HCT116 (cell line): ENCODE measurements around the gene TOP3B. TPM values are rescaled to one million over a fixed set of nuclear protein-coding genes. Genes with fewer than 3 reads are reported as not detected.

Experiments used
- ATAC-seq: fragments of 200-7000 bp; cut with Tn5 transposase; 2 replicates; pipeline ENCODE4 v1.9.1; 2020; ENCODE audit warnings: mild to moderate bottlenecking, moderate library complexity
- BruUV-seq: library from RNA; stranded (reverse); fragments of 400-500 nt; replicated peaks from 2 replicates; lab custom pipeline; 2021; lab: Mats Ljungman, UMichigan
- CTCF ChIA-PET: fragments of 300-600 bp; sonication (Branson Sonifier 250); formaldehyde crosslinking; loops from one replicate; lab custom pipeline; 2021; ENCODE audit warnings: antibody characterized with exemption; lab: Charles Lee
- POLR2A ChIA-PET: fragments of 300-600, 350-600 bp; sonication (Branson Sonifier 250); formaldehyde crosslinking; loops from one replicate; lab custom pipeline; 2021; ENCODE audit warnings: antibody characterized with exemption; lab: Charles Lee
- RAD21 ChIA-PET, 2 experiments: fragments of 300-600 bp; sonication (Branson Sonifier 250); formaldehyde crosslinking; loops; one replicate each; lab custom pipeline; 2023; ENCODE audit warnings: low total read pairs in 2 of 2; ENCODE audit not compliant: uncharacterized antibody in 2 of 2, unreplicated experiment in 2 of 2, low non-redundant PET in 1 of 2; lab: Charles Lee
- DNase-seq: peaks from one replicate; pipeline ENCODE4 v3.0.0-alpha.2; 2010; ENCODE audit warnings: low read depth, low spot score
- H2AFZ ChIP-seq: fragments of 200-600 bp; shearing (Covaris generic), sonication (generic); 2 replicates; pipeline ENCODE4 v1.6.1; 2017; ENCODE audit warnings: low read depth, mixed run types, mixed read lengths, antibody characterized with exemption, low read length; ENCODE audit not compliant: poor library complexity, severe bottlenecking
- H3K27ac ChIP-seq: 2 replicates; pipeline ENCODE4 v1.5.1; 2012; ENCODE audit warnings: low read depth, low read length
- H3K27me3 ChIP-seq: fragments of 200-600 bp; sonication (generic); 2 replicates; pipeline ENCODE4 v1.6.1; 2016; ENCODE audit warnings: mixed run types, low read length, mixed read lengths; ENCODE audit not compliant: insufficient read depth
- H3K36me3 ChIP-seq, 2 experiments: fragments of 200-500 bp in 1 of 2; fragments of 200-600 bp in 1 of 2; sonication (Bioruptor generic) in 1 of 2; sonication (generic) in 1 of 2; 2 replicates each; pipeline versions ENCODE4 v1.5.1 to v1.6.1; 2014 to 2016; ENCODE audit warnings: low read length in 2 of 2, inconsistent platforms in 1 of 2, mixed read lengths in 1 of 2, mixed run types in 1 of 2; ENCODE audit not compliant: insufficient read depth in 2 of 2, control insufficient read depth in 1 of 2
- H3K4me1 ChIP-seq, 2 experiments: fragments of 200-600 bp in 1 of 2; sonication (generic) in 1 of 2; 2 replicates each; pipeline versions ENCODE4 v1.5.1 to v1.6.1; 2012 to 2017; ENCODE audit warnings: low read length in 2 of 2, inconsistent platforms in 1 of 2, mild to moderate bottlenecking in 1 of 2, mixed read lengths in 1 of 2, mixed run types in 1 of 2, moderate library complexity in 1 of 2; ENCODE audit not compliant: insufficient read depth in 2 of 2, control insufficient read depth in 1 of 2
- H3K4me2 ChIP-seq: fragments of 200-600 bp; sonication (generic); 2 replicates; pipeline ENCODE4 v1.6.1; 2017; ENCODE audit warnings: mixed run types, low read length, mixed read lengths
- H3K4me3 ChIP-seq, 2 experiments: fragments of 200-600 bp in 1 of 2; sonication (generic) in 1 of 2; replicated peaks in 1 of 2; 2 replicates each; pipeline ENCODE4 v1.5.1; 2011 to 2016; ENCODE audit warnings: low read length in 2 of 2, control low read depth in 1 of 2, low read depth in 1 of 2, mild to moderate bottlenecking in 1 of 2, mixed read lengths in 1 of 2, mixed run types in 1 of 2
- H3K79me2 ChIP-seq: fragments of 200-600 bp; sonication (generic); 2 replicates; pipeline ENCODE4 v1.6.1; 2017; ENCODE audit warnings: mild to moderate bottlenecking, mixed run types, low read length, moderate library complexity, mixed read lengths; ENCODE audit not compliant: insufficient read depth
- H3K9ac ChIP-seq: fragments of 200-600 bp; sonication (generic); 2 replicates; pipeline ENCODE4 v1.6.1; 2016; ENCODE audit warnings: low read length, mixed read lengths
- H3K9me2 ChIP-seq: fragments of 200-600 bp; sonication (generic), shearing (Covaris generic); 2 replicates; pipeline ENCODE4 v1.6.1; 2017; ENCODE audit warnings: mixed run types, mild to moderate bottlenecking, moderate library complexity; ENCODE audit not compliant: insufficient read depth
- H3K9me3 ChIP-seq, 2 experiments: fragments of 200-500 bp in 1 of 2; fragments of 200-600 bp in 1 of 2; sonication (Bioruptor generic) in 1 of 2; sonication (generic) in 1 of 2; 2 replicates each; pipeline ENCODE4 v1.6.1; 2014 to 2017; ENCODE audit warnings: low read length in 2 of 2, mixed read lengths in 2 of 2, inconsistent platforms in 1 of 2, low read depth in 1 of 2, mild to moderate bottlenecking in 1 of 2, mixed run types in 1 of 2, moderate library complexity in 1 of 2; ENCODE audit not compliant: control insufficient read depth in 1 of 2, insufficient read depth in 1 of 2
- H4K20me1 ChIP-seq: fragments of 200-600 bp; sonication (generic), shearing (Covaris generic); 2 replicates; pipeline ENCODE4 v1.6.1; 2017; ENCODE audit warnings: mixed run types, mild to moderate bottlenecking, moderate library complexity; ENCODE audit not compliant: insufficient read depth
- CBX3 ChIP-seq: IDR thresholded peaks from 2 replicates; pipeline ENCODE4 v1.6.1; 2012; ENCODE audit warnings: low read depth
- CEBPB ChIP-seq: IDR thresholded peaks from 2 replicates; pipeline ENCODE4 v1.6.1; 2012; ENCODE audit warnings: low read depth
- EGR1 ChIP-seq: IDR thresholded peaks from 2 replicates; pipeline ENCODE4 v1.6.1; 2012; ENCODE audit warnings: low read depth
- FOSL1 ChIP-seq: IDR thresholded peaks from 2 replicates; pipeline ENCODE4 v1.6.1; 2012; ENCODE audit warnings: low read depth
- JUND ChIP-seq: IDR thresholded peaks from 2 replicates; pipeline ENCODE4 v1.6.1; 2012
- RAD21 ChIP-seq: IDR thresholded peaks from 2 replicates; pipeline ENCODE4 v1.6.1; 2012; ENCODE audit warnings: low read depth, mild to moderate bottlenecking
- SRF ChIP-seq: IDR thresholded peaks from 2 replicates; pipeline ENCODE4 v1.6.1; 2012; ENCODE audit warnings: low read depth
- ZNF274 ChIP-seq: fragments of 200-500 bp; sonication (Bioruptor generic); IDR thresholded peaks from 2 replicates; pipeline ENCODE4 v1.6.1; 2014; ENCODE audit warnings: mild to moderate bottlenecking, low read depth, low read length, inconsistent platforms
- intact Hi-C: fragments of 100-400 bp; cut with micrococcal nuclease; formaldehyde crosslinking; loops from 2 replicates; pipeline ENCODE4 v1.10.0; 2022
- total RNA-seq: library from RNA; stranded (reverse); gene quantifications from one replicate; pipeline ENCODE4 v1.2.1, GENCODE V29; 2021; ENCODE audit not compliant: unreplicated experiment
- TF ChIP-seq, protein P1 (sequence below): IDR thresholded peaks from 2 replicates; pipeline ENCODE4 v1.6.1; 2011; ENCODE audit warnings: mild to moderate bottlenecking, low read length, moderate library complexity; ENCODE audit not compliant: insufficient replicate concordance; ENCODE audit errors: extremely low read depth
- TF ChIP-seq, protein P2 (sequence below): IDR thresholded peaks from 2 replicates; pipeline ENCODE4 v1.6.1; 2012; ENCODE audit warnings: low read depth
- TF ChIP-seq, protein P3 (sequence below): IDR thresholded peaks from 2 replicates; pipeline ENCODE4 v1.6.1; 2012
- TF ChIP-seq, protein P4 (sequence below): IDR thresholded peaks from 2 replicates; pipeline ENCODE4 v1.6.1; 2012

The TOP3B gene
- total RNA-seq, 1 experiment from 2014 or later: 50.1 TPM

DNA sequence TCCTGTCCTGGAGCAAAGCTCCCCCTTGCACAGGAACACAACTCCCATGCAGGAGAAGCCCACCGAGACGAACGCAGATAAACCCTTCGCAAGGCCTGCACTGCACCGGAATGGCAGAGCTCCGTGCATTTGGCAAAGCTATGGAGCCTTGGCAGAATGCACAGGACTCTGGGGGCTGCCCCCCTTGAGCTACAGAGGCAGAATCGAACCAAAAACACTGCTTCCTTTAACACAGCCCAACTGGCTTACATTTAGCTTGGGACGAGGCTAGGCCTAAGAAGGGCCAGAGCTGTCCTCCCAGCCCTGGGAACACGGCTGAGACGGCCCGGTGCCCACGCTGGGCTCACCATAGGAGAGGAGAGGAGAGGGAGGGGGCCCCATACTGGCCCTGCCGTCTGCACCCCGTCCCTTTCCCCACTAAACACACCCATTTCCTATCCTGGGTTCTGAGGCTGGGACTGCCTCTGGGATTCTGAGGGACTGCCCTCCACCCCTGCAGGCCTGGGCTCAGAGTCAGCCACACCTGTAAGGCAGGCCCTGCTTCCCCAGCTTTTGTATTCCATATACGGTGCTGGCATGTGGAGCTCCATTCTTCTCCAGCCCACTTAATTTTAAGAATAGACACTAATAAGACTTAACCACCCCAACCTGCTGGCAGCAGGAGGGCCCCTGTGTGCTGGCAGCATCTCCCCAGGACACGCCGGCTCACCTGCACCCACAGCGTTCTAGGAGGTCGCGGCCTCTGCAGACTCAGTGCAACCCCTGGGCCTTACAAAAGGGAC is 62.9 kb downstream of the TOP3B start:
- no TSS peak for BruUV-seq
- H4K20me1 ChIP-seq: no peaks in the 10 kb centered on the region
- CTCF ChIA-PET: no interaction called here
- no peak for TF ChIP-seq FOSL1
- TF ChIP-seq, protein P1, sequence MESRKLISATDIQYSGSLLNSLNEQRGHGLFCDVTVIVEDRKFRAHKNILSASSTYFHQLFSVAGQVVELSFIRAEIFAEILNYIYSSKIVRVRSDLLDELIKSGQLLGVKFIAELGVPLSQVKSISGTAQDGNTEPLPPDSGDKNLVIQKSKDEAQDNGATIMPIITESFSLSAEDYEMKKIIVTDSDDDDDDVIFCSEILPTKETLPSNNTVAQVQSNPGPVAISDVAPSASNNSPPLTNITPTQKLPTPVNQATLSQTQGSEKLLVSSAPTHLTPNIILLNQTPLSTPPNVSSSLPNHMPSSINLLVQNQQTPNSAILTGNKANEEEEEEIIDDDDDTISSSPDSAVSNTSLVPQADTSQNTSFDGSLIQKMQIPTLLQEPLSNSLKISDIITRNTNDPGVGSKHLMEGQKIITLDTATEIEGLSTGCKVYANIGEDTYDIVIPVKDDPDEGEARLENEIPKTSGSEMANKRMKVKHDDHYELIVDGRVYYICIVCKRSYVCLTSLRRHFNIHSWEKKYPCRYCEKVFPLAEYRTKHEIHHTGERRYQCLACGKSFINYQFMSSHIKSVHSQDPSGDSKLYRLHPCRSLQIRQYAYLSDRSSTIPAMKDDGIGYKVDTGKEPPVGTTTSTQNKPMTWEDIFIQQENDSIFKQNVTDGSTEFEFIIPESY: no peak
- TF ChIP-seq CBX3: no peak
- no peak for TF ChIP-seq ZNF274
- no peak for TF ChIP-seq JUND
- no peak for TF ChIP-seq RAD21
- TF ChIP-seq, protein P2, sequence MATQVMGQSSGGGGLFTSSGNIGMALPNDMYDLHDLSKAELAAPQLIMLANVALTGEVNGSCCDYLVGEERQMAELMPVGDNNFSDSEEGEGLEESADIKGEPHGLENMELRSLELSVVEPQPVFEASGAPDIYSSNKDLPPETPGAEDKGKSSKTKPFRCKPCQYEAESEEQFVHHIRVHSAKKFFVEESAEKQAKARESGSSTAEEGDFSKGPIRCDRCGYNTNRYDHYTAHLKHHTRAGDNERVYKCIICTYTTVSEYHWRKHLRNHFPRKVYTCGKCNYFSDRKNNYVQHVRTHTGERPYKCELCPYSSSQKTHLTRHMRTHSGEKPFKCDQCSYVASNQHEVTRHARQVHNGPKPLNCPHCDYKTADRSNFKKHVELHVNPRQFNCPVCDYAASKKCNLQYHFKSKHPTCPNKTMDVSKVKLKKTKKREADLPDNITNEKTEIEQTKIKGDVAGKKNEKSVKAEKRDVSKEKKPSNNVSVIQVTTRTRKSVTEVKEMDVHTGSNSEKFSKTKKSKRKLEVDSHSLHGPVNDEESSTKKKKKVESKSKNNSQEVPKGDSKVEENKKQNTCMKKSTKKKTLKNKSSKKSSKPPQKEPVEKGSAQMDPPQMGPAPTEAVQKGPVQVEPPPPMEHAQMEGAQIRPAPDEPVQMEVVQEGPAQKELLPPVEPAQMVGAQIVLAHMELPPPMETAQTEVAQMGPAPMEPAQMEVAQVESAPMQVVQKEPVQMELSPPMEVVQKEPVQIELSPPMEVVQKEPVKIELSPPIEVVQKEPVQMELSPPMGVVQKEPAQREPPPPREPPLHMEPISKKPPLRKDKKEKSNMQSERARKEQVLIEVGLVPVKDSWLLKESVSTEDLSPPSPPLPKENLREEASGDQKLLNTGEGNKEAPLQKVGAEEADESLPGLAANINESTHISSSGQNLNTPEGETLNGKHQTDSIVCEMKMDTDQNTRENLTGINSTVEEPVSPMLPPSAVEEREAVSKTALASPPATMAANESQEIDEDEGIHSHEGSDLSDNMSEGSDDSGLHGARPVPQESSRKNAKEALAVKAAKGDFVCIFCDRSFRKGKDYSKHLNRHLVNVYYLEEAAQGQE: no peak
- TF ChIP-seq, protein P3, sequence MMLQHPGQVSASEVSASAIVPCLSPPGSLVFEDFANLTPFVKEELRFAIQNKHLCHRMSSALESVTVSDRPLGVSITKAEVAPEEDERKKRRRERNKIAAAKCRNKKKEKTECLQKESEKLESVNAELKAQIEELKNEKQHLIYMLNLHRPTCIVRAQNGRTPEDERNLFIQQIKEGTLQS: no peak
- TF ChIP-seq EGR1: no peak
- TF ChIP-seq CEBPB: no peak
- no peak for TF ChIP-seq SRF
- TF ChIP-seq, protein P4, sequence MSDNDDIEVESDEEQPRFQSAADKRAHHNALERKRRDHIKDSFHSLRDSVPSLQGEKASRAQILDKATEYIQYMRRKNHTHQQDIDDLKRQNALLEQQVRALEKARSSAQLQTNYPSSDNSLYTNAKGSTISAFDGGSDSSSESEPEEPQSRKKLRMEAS: no peak
- TF ChIP-seq, all 23 proteins: peak for 0
- Histone ChIP-seq H3K36me3 (no peaks in the 10 kb centered on the region), H3K27me3 (no peaks in the 10 kb centered on the region), H2AFZ (no peak overlapping the region), H3K4me3 (no peak overlapping the region), H3K9me2 (no peaks in the 10 kb centered on the region), H3K27ac (no peak overlapping the region), H3K4me2 (no peak overlapping the region), H3K9me3 (no peaks in the 10 kb centered on the region), H3K79me2 (no peaks in the 10 kb centered on the region), H3K9ac (no peak overlapping the region), H3K4me1 (no peaks in the 10 kb centered on the region)
- no peak for DNase-seq
- ChIA-PET RAD21 (no interaction called here), POLR2A (no interaction called here)
- intact Hi-C loops: no loop called here
- ATAC-seq: no peak
